ENCODE data around the gene RRP1B.

DNA sequence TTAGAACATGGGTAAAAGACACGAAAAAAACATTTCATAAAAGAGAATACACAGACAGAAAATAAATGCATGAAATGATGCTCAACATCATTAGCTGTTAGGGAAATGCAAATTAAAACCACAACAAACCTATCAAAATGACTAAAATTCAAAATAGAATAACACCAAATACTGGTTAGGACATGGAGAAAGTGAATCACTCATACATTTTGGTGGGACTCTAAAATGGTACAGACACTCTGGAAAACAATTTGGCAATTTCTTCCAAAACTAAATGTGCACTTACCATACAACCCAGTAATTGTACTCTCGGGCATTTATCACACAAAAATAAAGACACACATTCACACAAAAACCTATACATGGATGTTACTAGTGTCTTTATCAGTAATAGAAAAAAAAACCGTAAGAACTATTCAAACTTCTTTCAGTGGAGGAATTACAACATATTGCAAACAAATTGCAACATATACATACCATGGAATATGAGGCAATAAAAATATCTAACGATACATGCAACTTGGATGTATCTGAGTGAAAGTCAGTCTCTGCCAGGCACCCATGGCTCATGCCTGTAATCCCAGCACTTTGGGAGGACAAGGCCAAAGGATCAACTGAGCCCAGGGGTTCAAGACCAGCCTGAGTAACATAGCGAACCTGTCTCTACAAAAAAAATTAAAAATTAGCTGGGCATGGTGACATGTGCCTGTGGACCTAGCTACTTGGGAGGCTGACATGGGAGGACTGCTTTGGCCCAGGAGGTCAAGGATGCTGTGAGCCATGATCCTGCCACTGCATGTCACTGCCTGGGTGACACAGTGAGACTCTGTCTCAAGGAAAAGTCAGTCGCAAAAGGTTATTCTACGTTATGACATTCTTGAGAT lies 19.6 kb upstream of the RRP1B start:
- no peak for TF ChIP-seq SMAD4 (CRISPR knock-in tag; conservative IDR thresholded peaks at IDR 0.05)
- no peak for TF ChIP-seq BMI1 (IDR thresholded peaks at IDR 0.05; ENCODE audit: low read length)
- no peak for TF ChIP-seq MAFK (IDR thresholded peaks at IDR 0.05; ENCODE audit: low read length)
- TF ChIP-seq, protein P1, sequence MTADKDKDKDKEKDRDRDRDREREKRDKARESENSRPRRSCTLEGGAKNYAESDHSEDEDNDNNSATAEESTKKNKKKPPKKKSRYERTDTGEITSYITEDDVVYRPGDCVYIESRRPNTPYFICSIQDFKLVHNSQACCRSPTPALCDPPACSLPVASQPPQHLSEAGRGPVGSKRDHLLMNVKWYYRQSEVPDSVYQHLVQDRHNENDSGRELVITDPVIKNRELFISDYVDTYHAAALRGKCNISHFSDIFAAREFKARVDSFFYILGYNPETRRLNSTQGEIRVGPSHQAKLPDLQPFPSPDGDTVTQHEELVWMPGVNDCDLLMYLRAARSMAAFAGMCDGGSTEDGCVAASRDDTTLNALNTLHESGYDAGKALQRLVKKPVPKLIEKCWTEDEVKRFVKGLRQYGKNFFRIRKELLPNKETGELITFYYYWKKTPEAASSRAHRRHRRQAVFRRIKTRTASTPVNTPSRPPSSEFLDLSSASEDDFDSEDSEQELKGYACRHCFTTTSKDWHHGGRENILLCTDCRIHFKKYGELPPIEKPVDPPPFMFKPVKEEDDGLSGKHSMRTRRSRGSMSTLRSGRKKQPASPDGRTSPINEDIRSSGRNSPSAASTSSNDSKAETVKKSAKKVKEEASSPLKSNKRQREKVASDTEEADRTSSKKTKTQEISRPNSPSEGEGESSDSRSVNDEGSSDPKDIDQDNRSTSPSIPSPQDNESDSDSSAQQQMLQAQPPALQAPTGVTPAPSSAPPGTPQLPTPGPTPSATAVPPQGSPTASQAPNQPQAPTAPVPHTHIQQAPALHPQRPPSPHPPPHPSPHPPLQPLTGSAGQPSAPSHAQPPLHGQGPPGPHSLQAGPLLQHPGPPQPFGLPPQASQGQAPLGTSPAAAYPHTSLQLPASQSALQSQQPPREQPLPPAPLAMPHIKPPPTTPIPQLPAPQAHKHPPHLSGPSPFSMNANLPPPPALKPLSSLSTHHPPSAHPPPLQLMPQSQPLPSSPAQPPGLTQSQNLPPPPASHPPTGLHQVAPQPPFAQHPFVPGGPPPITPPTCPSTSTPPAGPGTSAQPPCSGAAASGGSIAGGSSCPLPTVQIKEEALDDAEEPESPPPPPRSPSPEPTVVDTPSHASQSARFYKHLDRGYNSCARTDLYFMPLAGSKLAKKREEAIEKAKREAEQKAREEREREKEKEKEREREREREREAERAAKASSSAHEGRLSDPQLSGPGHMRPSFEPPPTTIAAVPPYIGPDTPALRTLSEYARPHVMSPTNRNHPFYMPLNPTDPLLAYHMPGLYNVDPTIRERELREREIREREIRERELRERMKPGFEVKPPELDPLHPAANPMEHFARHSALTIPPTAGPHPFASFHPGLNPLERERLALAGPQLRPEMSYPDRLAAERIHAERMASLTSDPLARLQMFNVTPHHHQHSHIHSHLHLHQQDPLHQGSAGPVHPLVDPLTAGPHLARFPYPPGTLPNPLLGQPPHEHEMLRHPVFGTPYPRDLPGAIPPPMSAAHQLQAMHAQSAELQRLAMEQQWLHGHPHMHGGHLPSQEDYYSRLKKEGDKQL (CRISPR knock-in tag; IDR thresholded peaks at IDR 0.05; ENCODE audit: borderline replicate concordance) = no peak
- no peak for TF ChIP-seq JUND (IDR thresholded peaks at IDR 0.05; ENCODE audit: borderline replicate concordance, low read depth, low read length)
- TF ChIP-seq JUND (tag; IDR thresholded peaks at IDR 0.05; ENCODE audit: borderline replicate concordance, low read depth, low read length) = no peak
- TF ChIP-seq, protein P2, sequence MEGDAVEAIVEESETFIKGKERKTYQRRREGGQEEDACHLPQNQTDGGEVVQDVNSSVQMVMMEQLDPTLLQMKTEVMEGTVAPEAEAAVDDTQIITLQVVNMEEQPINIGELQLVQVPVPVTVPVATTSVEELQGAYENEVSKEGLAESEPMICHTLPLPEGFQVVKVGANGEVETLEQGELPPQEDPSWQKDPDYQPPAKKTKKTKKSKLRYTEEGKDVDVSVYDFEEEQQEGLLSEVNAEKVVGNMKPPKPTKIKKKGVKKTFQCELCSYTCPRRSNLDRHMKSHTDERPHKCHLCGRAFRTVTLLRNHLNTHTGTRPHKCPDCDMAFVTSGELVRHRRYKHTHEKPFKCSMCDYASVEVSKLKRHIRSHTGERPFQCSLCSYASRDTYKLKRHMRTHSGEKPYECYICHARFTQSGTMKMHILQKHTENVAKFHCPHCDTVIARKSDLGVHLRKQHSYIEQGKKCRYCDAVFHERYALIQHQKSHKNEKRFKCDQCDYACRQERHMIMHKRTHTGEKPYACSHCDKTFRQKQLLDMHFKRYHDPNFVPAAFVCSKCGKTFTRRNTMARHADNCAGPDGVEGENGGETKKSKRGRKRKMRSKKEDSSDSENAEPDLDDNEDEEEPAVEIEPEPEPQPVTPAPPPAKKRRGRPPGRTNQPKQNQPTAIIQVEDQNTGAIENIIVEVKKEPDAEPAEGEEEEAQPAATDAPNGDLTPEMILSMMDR (IDR thresholded peaks at IDR 0.05 in 2 of 3, conservative IDR thresholded peaks at IDR 0.05 in 1 of 3; ENCODE audit: insufficient read depth in 2 of 3, low read depth in 1 of 3, low read length in 3 of 3) = no peak
- TF ChIP-seq, protein P3, sequence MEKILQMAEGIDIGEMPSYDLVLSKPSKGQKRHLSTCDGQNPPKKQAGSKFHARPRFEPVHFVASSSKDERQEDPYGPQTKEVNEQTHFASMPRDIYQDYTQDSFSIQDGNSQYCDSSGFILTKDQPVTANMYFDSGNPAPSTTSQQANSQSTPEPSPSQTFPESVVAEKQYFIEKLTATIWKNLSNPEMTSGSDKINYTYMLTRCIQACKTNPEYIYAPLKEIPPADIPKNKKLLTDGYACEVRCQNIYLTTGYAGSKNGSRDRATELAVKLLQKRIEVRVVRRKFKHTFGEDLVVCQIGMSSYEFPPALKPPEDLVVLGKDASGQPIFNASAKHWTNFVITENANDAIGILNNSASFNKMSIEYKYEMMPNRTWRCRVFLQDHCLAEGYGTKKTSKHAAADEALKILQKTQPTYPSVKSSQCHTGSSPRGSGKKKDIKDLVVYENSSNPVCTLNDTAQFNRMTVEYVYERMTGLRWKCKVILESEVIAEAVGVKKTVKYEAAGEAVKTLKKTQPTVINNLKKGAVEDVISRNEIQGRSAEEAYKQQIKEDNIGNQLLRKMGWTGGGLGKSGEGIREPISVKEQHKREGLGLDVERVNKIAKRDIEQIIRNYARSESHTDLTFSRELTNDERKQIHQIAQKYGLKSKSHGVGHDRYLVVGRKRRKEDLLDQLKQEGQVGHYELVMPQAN (IDR thresholded peaks at IDR 0.05; ENCODE audit: borderline replicate concordance) = no peak
- TF ChIP-seq ZKSCAN3 (CRISPR knock-in tag; IDR thresholded peaks at IDR 0.05) = no peak
- TF ChIP-seq, protein P4, sequence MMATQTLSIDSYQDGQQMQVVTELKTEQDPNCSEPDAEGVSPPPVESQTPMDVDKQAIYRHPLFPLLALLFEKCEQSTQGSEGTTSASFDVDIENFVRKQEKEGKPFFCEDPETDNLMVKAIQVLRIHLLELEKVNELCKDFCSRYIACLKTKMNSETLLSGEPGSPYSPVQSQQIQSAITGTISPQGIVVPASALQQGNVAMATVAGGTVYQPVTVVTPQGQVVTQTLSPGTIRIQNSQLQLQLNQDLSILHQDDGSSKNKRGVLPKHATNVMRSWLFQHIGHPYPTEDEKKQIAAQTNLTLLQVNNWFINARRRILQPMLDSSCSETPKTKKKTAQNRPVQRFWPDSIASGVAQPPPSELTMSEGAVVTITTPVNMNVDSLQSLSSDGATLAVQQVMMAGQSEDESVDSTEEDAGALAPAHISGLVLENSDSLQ (IDR thresholded peaks at IDR 0.05) = no peak
- TF ChIP-seq, protein P5, sequence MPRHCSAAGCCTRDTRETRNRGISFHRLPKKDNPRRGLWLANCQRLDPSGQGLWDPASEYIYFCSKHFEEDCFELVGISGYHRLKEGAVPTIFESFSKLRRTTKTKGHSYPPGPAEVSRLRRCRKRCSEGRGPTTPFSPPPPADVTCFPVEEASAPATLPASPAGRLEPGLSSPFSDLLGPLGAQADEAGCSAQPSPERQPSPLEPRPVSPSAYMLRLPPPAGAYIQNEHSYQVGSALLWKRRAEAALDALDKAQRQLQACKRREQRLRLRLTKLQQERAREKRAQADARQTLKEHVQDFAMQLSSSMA (CRISPR knock-in tag; IDR thresholded peaks at IDR 0.05) = no peak
- TF ChIP-seq KLF1 (tag; IDR thresholded peaks at IDR 0.05) = no peak
- TF ChIP-seq RCOR1 (IDR thresholded peaks at IDR 0.05; ENCODE audit: borderline replicate concordance in 1 of 2, low read depth in 2 of 2, low read length in 2 of 2) = no peak

Measured in K562 (cell line).